GM18867 (cell line): ENCODE results near the gene GTPBP1.

ENCODE experiments used
- ATAC-seq: cut with Tn5 transposase; IDR thresholded peaks from one replicate; pipeline ENCODE4 v1.9.1; 2021; ENCODE audit warnings: mild to moderate bottlenecking, moderate library complexity; ENCODE audit not compliant: unreplicated experiment

Gene GTPBP1

GRCh38 chr22:38782402-38783094, 76.8 kb downstream of the GTPBP1 start:
- ATAC-seq: no peak
